ENCODE measurements around the gene XAGE1B.
"Not testable (repeated sequence)": the region's sequence is repeated elsewhere in the genome, so short reads cannot be mapped to it uniquely, and the experiment has no call there.

The XAGE1B gene

DNA sequence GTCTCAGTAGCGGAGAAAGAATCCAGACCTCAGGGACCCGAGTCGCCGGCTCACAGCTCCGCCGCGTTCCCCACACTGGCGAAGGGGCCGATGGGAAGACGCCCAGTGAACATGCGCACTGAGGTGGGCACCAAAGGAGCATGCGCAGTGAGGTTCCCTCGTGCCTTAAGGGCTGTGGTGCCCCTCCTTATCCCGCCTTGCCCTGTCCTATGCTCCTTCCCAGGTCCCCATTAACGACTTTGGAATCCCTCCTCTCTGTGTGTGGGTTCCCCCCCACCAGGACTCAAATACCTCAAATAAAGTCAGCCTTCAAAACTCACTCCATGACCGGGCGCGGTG lies at the start of gene XAGE1B:
Gene XAGE1B (minus strand): TSS at position 77 of the 339 bp plus-strand sequence. CDS start 1,536 bp downstream, outside the sequence.
- DNase-seq (ENCODE audit: low read depth), result not testable (repeated sequence)

DNA sequence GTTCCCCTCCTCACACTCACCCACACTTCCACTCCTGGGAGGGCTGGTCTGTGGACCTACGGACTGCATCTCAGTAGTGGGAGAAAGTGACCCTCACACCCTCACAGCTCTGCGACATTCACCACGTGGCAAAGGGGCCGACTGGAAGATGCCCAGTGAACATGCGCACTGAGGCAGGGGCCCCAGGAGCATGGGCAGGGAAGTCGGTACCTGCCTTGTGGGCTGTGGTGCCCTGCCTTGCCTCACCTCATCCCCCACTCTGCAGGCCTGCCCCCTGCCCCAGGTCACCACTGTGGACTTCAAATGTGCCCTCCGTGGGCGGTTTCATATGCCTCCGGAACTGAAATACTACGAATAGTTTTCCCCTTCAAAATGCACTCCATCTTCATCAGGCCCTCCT lies 46.2 kb upstream of the XAGE1B start:
- DNase-seq (ENCODE audit: low read depth), result no peak

GRCh38 chrX:52558140-52558539 lies 41.3 kb upstream of the XAGE1B start:
- no peak for DNase-seq (ENCODE audit: low read depth)

DNA sequence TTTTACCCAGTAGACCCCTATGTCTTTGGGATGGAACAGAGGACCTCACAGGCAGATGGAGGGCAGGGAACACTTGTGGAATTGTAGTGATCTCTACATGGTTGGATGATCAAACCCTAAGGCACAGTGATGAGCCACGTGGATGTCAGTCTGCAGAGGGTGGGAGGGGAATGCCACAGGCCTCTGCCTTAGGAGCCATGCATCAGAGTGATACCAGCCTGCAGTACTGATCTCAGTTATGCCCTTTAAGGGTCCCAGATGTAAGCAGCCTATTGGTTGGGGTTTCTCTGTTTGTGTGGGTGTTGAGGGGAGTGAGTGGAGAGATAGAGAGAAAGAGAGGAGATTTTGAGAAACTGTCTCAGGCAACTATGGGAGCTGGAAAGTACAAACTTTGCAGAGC lies 39.9 kb upstream of the XAGE1B start:
- DNase-seq (ENCODE audit: low read depth), result no peak

DNA sequence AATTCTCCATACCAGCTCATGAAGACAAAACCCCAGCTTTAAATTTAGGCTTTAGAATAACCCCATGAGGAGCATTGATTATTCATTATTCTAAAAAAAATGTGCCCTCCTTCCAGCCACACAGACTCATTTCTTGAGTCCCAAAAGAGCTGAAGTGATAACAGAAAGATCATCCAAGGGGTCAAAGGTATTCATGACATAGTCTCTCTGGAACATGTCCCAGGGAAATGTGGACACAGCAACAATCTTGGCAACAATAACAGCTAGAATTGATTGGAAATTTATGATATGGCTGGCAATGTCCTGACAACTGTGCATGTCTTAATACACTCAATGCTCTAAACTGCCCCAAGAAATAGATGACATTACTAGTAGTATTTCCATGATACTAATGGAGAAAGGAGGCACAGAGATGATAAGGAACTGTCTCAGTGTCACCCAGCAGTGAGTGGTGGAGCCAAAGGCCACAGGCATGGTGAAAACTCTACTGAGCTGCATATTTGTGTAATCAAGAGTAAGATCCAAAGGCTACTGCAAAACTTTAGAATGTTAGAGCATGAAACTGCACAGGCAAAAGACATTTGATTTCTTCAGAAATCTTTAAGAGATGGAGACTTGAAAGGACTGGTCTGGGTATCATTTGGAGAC lies 37.3 kb upstream of the XAGE1B start:
- no peak for DNase-seq (ENCODE audit: low read depth)

- not testable (repeated sequence) for DNase-seq (ENCODE audit: low read depth)
Observed at GRCh38 chrX:52548769-52549168, 31.9 kb upstream of the XAGE1B start.

GRCh38 chrX:52544147-52544840 lies 27.4 kb upstream of the XAGE1B start:
- no peak for DNase-seq (ENCODE audit: low read depth)

DNA sequence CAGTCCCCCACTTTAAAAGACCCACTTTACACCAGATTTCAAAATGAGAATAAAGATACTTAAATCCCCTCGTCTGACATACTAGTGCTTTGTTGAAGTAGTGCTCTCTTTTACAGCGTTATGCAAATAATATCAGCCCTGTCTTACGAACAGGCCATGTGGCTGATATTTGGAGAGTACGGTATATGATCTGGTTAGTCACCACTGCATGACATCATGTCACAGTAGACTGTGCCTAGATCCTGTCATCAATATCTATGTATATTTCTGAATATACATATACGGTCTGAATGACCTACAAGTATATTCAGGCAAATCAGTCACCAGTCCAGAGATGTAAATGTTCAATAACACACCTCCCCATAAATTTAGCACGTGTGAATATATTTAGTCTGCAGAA lies 25.4 kb upstream of the XAGE1B start:
- DNase-seq (ENCODE audit: low read depth), result no peak

DNA sequence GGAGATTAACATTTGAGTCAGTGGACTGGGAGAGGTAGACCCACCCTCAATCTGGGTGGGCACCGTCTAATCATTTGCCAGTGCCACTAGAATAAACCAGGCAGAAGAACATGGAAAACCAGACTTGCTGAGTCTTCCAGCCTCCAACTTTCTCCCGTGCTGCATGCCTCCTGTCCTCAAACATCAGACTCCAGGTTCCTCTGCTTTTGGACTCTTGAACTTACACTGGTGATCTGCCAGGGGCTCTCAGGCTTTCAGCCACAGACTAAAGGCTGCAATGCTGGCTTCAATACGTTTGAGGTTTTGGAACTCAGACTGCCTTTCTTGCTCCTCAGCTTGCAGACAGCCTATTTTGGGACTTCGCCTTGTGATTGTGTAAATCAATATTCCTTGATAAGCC lies 24.2 kb upstream of the XAGE1B start:
- DNase-seq (ENCODE audit: low read depth), result not testable (repeated sequence)

- not testable (repeated sequence) for DNase-seq (ENCODE audit: low read depth)
Observed at GRCh38 chrX:52516110-52516986, 515 bp downstream of the XAGE1B start.

DNA sequence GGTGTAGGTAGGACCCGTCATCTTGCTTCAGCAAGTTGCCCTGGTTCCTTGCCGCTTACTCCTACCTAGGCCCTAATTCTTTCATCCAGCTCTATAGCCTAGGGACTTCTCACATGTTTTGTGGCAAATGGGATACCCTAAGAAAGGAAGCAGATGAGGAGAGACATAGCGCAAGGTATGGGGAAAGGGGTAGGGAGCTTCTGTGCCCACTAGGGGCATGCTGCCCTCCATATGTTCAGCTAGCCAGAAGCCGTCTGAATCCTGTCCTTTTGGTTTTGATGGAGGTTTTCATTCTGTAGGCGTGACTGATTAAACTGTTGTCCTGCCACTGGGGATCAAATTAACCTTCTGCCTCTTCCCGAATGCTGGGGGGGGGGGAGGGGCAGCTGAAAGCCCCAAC lies 5.7 kb downstream of the XAGE1B start:
- not testable (repeated sequence) for DNase-seq (ENCODE audit: low read depth)

DNA sequence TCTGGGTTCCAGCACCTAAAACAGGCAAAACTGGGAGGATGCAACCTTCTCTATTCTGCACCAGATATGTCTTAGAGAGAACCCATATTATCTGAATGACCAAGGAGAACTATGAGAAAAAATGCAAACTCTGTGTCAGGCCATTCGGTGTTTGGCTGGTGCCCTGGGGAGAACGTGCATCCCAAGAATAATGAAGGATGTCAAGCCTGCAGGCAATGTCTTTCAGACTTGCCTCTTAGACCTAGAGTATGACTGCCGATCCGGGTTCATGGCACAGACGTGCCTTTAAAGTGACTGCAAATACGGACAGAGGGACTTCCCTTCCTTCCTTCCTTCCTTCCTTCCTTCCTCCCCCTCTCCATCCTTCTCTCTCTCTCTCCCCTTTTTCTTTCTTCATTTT lies 6.9 kb downstream of the XAGE1B start:
- no peak for DNase-seq (ENCODE audit: low read depth)

GRCh38 chrX:52507331-52507730 lies 9.5 kb downstream of the XAGE1B start:
- DNase-seq (ENCODE audit: low read depth), result no peak

DNA sequence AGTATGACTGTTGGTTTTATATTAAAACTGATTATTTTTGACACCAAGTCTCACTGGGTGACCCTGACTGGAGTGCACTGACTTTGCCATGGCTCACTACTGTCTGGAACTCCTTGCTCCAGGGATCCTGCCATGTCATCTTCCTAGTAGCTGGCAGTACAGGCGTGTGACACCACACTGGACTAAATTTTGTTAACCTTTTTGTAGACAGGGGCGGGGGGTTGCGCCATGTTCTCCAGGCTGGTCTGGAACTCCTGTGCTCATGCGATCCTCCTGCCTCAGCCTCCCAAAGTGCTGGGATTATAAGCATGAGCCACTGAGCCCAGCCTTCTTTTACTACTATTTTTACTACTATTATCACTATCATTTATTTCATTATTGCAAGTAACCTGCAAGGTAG lies 12.3 kb downstream of the XAGE1B start:
- no peak for DNase-seq (ENCODE audit: low read depth)

- DNase-seq (ENCODE audit: low read depth), result not testable (repeated sequence)
Observed at GRCh38 chrX:52501362-52501761, 15.5 kb downstream of the XAGE1B start.

- not testable (repeated sequence) for DNase-seq (ENCODE audit: low read depth)
Observed at GRCh38 chrX:52496419-52496772, 20.5 kb downstream of the XAGE1B start.

GRCh38 chrX:52495545-52496418 lies 21.1 kb downstream of the XAGE1B start, which contains the start of gene XAGE1A:
Gene XAGE1A (plus strand): TSS chrX:52495808. CDS start chrX:52497362, 1,554 bp downstream.
- not testable (repeated sequence) for DNase-seq (ENCODE audit: low read depth)

GRCh38 chrX:52471301-52471700 lies 45.6 kb downstream of the XAGE1B start:
- DNase-seq (ENCODE audit: low read depth), result not testable (repeated sequence)

Measured in activated T-cell treated with anti-CD3 and anti-CD28 coated beads for 24 hours (primary cell).